ACHN (cell line): ENCODE results near the gene ZFPM1.
"Not testable (repeated sequence)": the region's sequence is repeated elsewhere in the genome, so short reads cannot be mapped to it uniquely, and the experiment has no call there.

Experiments
- DNase-seq: peaks from one replicate; pipeline ENCODE4 v3.0.0-alpha.2; 2015
- in situ Hi-C: cut with HindIII; loops from 2 replicates; pipeline ENCODE4 v1.10.0; 2017; ENCODE audit warnings: low sequenced_read_pairs, low pct_ligation_motif_present, low pct_unique_long_range_greater_than_20kb

ZFPM1 gene

GRCh38 chr16:88453217-88453531, at the start of gene ZFPM1:
ZFPM1 (plus strand) TSS chr16:88453280; CDS start chr16:88453639, 359 bp downstream.
- in situ Hi-C loops, result no loop called here
- no peak for DNase-seq

- no peak for DNase-seq
Measured at GRCh38 chr16:88403794-88404581, 49.1 kb upstream of the ZFPM1 start.

GRCh38 chr16:88404769-88405168, 48.3 kb upstream of the ZFPM1 start:
- no peak for DNase-seq
- in situ Hi-C loops, result no loop called here

More at GRCh38 chr16:88403794-88404581, 49.1 kb upstream of the ZFPM1 start:
- in situ Hi-C loops, result no loop called here

GRCh38 chr16:88405216-88406060, 47.6 kb upstream of the ZFPM1 start:
- no peak for DNase-seq
- in situ Hi-C loops, result no loop called here

- DNase-seq, result no peak
- in situ Hi-C loops, result no loop called here
Measured at GRCh38 chr16:88406096-88407041, 46.7 kb upstream of the ZFPM1 start.

GRCh38 chr16:88407042-88407420, 46.0 kb upstream of the ZFPM1 start:
- no peak for DNase-seq
- in situ Hi-C loops, result no loop called here

GRCh38 chr16:88407807-88408206, 45.3 kb upstream of the ZFPM1 start:
- in situ Hi-C loops, result no loop called here
- DNase-seq, result no peak

GRCh38 chr16:88408561-88409142, 44.4 kb upstream of the ZFPM1 start:
- in situ Hi-C loops, result no loop called here

GRCh38 chr16:88409296-88410065, 43.6 kb upstream of the ZFPM1 start:
- in situ Hi-C loops, result no loop called here

More at GRCh38 chr16:88408561-88409142, 44.4 kb upstream of the ZFPM1 start:
- no peak for DNase-seq

GRCh38 chr16:88410297-88410968, 42.6 kb upstream of the ZFPM1 start:
- DNase-seq, in situ Hi-C loops: not testable (repeated sequence)

More at GRCh38 chr16:88409296-88410065, 43.6 kb upstream of the ZFPM1 start:
- no peak for DNase-seq

- in situ Hi-C loops, result no loop called here
Measured at GRCh38 chr16:88411951-88412576, 41.0 kb upstream of the ZFPM1 start.

GRCh38 chr16:88412766-88413165, 40.3 kb upstream of the ZFPM1 start:
- in situ Hi-C loops, result no loop called here
- DNase-seq, result no peak

More at GRCh38 chr16:88411951-88412576, 41.0 kb upstream of the ZFPM1 start:
- no peak for DNase-seq

GRCh38 chr16:88413231-88413630, 39.8 kb upstream of the ZFPM1 start:
- DNase-seq, result no peak
- in situ Hi-C loops, result no loop called here

- in situ Hi-C loops, result no loop called here
- DNase-seq, result no peak
Measured at GRCh38 chr16:88413631-88414030, 39.4 kb upstream of the ZFPM1 start.

GRCh38 chr16:88414521-88415380, 38.3 kb upstream of the ZFPM1 start:
- in situ Hi-C loops, result no loop called here
- no peak for DNase-seq

GRCh38 chr16:88415381-88415705, 37.7 kb upstream of the ZFPM1 start:
- in situ Hi-C loops, result no loop called here
- no peak for DNase-seq
